Endothelial cell of umbilical vein (primary cell): ENCODE data around the gene CAPG. TPM values are rescaled to one million over a fixed set of nuclear protein-coding genes. Genes with fewer than 3 reads are reported as not detected.

Experiments used
- BruUV-seq: library from RNA; stranded (reverse); fragments of 400-500 nt; replicated peaks from 2 replicates; lab custom pipeline; 2021; lab: Mats Ljungman, UMichigan
- CTCF ChIA-PET: fragments of 300-600, 350-600 bp; sonication (Branson Sonifier 250); formaldehyde crosslinking; loops from one replicate; lab custom pipeline; 2021; ENCODE audit warnings: antibody characterized with exemption, inconsistent platforms; lab: Charles Lee
- POLR2A ChIA-PET: fragments of 300-600, 350-600 bp; sonication (Branson Sonifier 250); formaldehyde crosslinking; loops from one replicate; lab custom pipeline; 2021; ENCODE audit warnings: antibody characterized with exemption, inconsistent platforms; lab: Charles Lee
- DNase-seq: peaks from one replicate; pipeline ENCODE4 v3.0.0-alpha.2; 2011; ENCODE audit warnings: low read depth, low spot score
- FAIRE-seq: peaks from 2 replicates; lab custom pipeline; 2011; peaks lifted over from hg19 to GRCh38; lab: Jason Lieb, UNC
- H2AFZ ChIP-seq: 2 replicates; pipeline ENCODE4 v1.6.0; 2012; ENCODE audit warnings: low read depth, low read length, control low read depth, inconsistent platforms
- H3K27ac ChIP-seq: 2 replicates; pipeline ENCODE4 v1.5.1; 2011; ENCODE audit warnings: low read depth, mild to moderate bottlenecking, control low read depth, low read length, moderate library complexity; ENCODE audit not compliant: insufficient read depth
- H3K27me3 ChIP-seq, 2 experiments: 2 replicates each; pipeline versions ENCODE4 v1.6.0 to v1.6.1; 2011; ENCODE audit warnings: low read length in 2 of 2, mixed read lengths in 1 of 2; ENCODE audit not compliant: control insufficient read depth in 2 of 2, insufficient read depth in 2 of 2
- H3K36me3 ChIP-seq, 2 experiments: 2 replicates in 1 of 2; 3 replicates in 1 of 2; pipeline ENCODE4 v1.5.1; 2011; ENCODE audit warnings: low read length in 2 of 2, mild to moderate bottlenecking in 1 of 2, moderate library complexity in 1 of 2; ENCODE audit not compliant: control insufficient read depth in 2 of 2, insufficient read depth in 2 of 2; ENCODE audit errors: extremely low read depth in 1 of 2
- H3K4me1 ChIP-seq: 3 replicates; pipeline ENCODE4 v1.5.1; 2011; ENCODE audit warnings: mild to moderate bottlenecking, low read length; ENCODE audit not compliant: control insufficient read depth, insufficient read depth; ENCODE audit errors: extremely low read depth
- H3K4me2 ChIP-seq: 2 replicates; pipeline ENCODE4 v1.6.1; 2011; ENCODE audit warnings: low read length, control low read depth, mixed read lengths; ENCODE audit not compliant: insufficient read depth
- H3K4me3 ChIP-seq, 3 experiments: fragments of 200-600 bp in 1 of 3; sonication (generic), shearing (Covaris generic) in 1 of 3; replicated peaks in 1 of 3; 2 replicates each; pipeline ENCODE4 v1.5.1; 2011 to 2016; ENCODE audit warnings: control low read depth in 3 of 3, low read length in 3 of 3, mild to moderate bottlenecking in 2 of 3, inconsistent platforms in 1 of 3, low read depth in 1 of 3, moderate library complexity in 1 of 3; ENCODE audit not compliant: insufficient read depth in 1 of 3
- H3K79me2 ChIP-seq: 2 replicates; pipeline ENCODE4 v1.6.0; 2012; ENCODE audit warnings: low read length, inconsistent platforms; ENCODE audit not compliant: control insufficient read depth, insufficient read depth
- H3K9ac ChIP-seq: replicated peaks from 2 replicates; pipeline ENCODE3; 2011; ENCODE audit warnings: low read length, control low read depth; ENCODE audit not compliant: insufficient read depth; ENCODE audit errors: extremely low read depth
- H3K9me1 ChIP-seq: replicated peaks from 3 replicates; pipeline ENCODE4 v1.6.0; 2011; ENCODE audit warnings: mild to moderate bottlenecking, low read length; ENCODE audit not compliant: control insufficient read depth, insufficient read depth; ENCODE audit errors: extremely low read depth
- H3K9me3 ChIP-seq: replicated peaks from 2 replicates; pipeline ENCODE4 v1.5.1; 2012; ENCODE audit warnings: low read length, inconsistent platforms; ENCODE audit not compliant: control insufficient read depth, insufficient read depth
- H4K20me1 ChIP-seq: replicated peaks from 2 replicates; pipeline ENCODE3; 2011; ENCODE audit warnings: mild to moderate bottlenecking, low read length; ENCODE audit not compliant: control insufficient read depth, insufficient read depth; ENCODE audit errors: extremely low read depth
- CTCF ChIP-seq, 2 donors: IDR thresholded peaks; 1 replicate in 1 of 2; 2 replicates in 1 of 2; pipeline ENCODE4 v1.5.1; 2011; ENCODE audit warnings: low read length in 2 of 2, mild to moderate bottlenecking in 2 of 2, moderate library complexity in 2 of 2, control low read depth in 1 of 2, inconsistent platforms in 1 of 2, low read depth in 1 of 2; ENCODE audit not compliant: insufficient read depth in 1 of 2; ENCODE audit errors: extremely low read depth in 1 of 2
- EZH2 ChIP-seq: IDR thresholded peaks from 2 replicates; pipeline ENCODE4 v1.6.1; 2012; ENCODE audit warnings: borderline replicate concordance, low read depth, mild to moderate bottlenecking, moderate library complexity, low read length, inconsistent platforms; ENCODE audit not compliant: severe bottlenecking
- FOS ChIP-seq: IDR thresholded peaks from 2 replicates; pipeline ENCODE4 v1.6.1; 2011; ENCODE audit warnings: mild to moderate bottlenecking, low read length, moderate library complexity, borderline replicate concordance; ENCODE audit not compliant: insufficient read depth
- GATA2 ChIP-seq: IDR thresholded peaks from 2 replicates; pipeline ENCODE4 v1.7.0; 2011; ENCODE audit warnings: low read depth, mild to moderate bottlenecking, moderate library complexity, mixed read lengths, low read length; ENCODE audit not compliant: insufficient read length, insufficient read depth
- JUN ChIP-seq: IDR thresholded peaks from 2 replicates; pipeline ENCODE4 v1.6.1; 2011; ENCODE audit warnings: borderline replicate concordance, low read depth; ENCODE audit not compliant: insufficient read length, insufficient read depth
- MYC ChIP-seq: IDR thresholded peaks from one replicate; pipeline ENCODE4 v1.6.1; 2011; ENCODE audit warnings: mild to moderate bottlenecking, low read depth, low read length
- POLR2A ChIP-seq: IDR thresholded peaks from 2 replicates; pipeline ENCODE4 v1.6.1; 2012; ENCODE audit warnings: low read depth, mild to moderate bottlenecking, control low read depth, low read length
- POLR2AphosphoS5 ChIP-seq: IDR thresholded peaks from 2 replicates; pipeline ENCODE4 v1.6.1; 2012; ENCODE audit warnings: low read depth, mild to moderate bottlenecking, control low read depth, low read length, moderate library complexity; ENCODE audit not compliant: insufficient read depth
- dilution Hi-C: fragments of 300-500 bp; cut with MboI; formaldehyde crosslinking; loops from one replicate; pipeline ENCODE4 v1.15.0; 2019; ENCODE audit warnings: low sequenced_read_pairs; ENCODE audit not compliant: extremely low pct_ligation_motif_present
- intact Hi-C: fragments of 100-400 bp; cut with micrococcal nuclease; formaldehyde crosslinking; loops from one replicate; pipeline ENCODE4 v1.10.0; 2022
- polyA plus RNA-seq, 4 experiments: library from polyadenylated mRNA; depleted of rRNA in 3 of 4; stranded (reverse) in 3 of 4; unstranded in 1 of 4; fragments of >200 nt; gene quantifications; 2 replicates each; pipeline versions ENCODE4 v1.2.1 to v1.2.3, GENCODE V29; 2011 to 2012; ENCODE audit warnings: missing spikeins in 1 of 4
- total RNA-seq: library from RNA; stranded (reverse); gene quantifications from 2 replicates; pipeline ENCODE4 v1.2.3, GENCODE V29; 2021
- TF ChIP-seq, protein P1 (sequence below): IDR thresholded peaks from 2 replicates; pipeline ENCODE4 v1.6.1; 2011; ENCODE audit not compliant: insufficient read depth, insufficient read length

The CAPG gene
- total and polyA plus RNA-seq, 2 donors (not counting 3 experiments of a cell fraction or from before 2014, with no cell fraction given), result 107 to 115 TPM

GRCh38 chr2:85380048-85380447 lies 30.1 kb downstream of the CAPG start:
- H3K36me3 ChIP-seq, result peaks cover 0 to 2% of the 10 kb centered on the region in 2 experiments
- no peaks in the 10 kb centered on the region for H3K9me3 ChIP-seq
- no peaks in the 10 kb centered on the region for H3K27me3 ChIP-seq
- FAIRE-seq (no peak), DNase-seq (no peak)
- no peaks in the 10 kb centered on the region for H4K20me1 ChIP-seq
- no peak overlapping the region for H3K4me3 ChIP-seq
- no peaks in the 10 kb centered on the region for H3K79me2 ChIP-seq
- no peaks in the 10 kb centered on the region for H3K4me1 ChIP-seq
- ChIA-PET POLR2A (no interaction called here), CTCF (no interaction called here)
- TF ChIP-seq EZH2, result no peak
- no peak for TF ChIP-seq MYC
- no peak for TF ChIP-seq POLR2AphosphoS5
- no peak for TF ChIP-seq POLR2A
- TF ChIP-seq GATA2, result no peak
- TF ChIP-seq, protein P1, sequence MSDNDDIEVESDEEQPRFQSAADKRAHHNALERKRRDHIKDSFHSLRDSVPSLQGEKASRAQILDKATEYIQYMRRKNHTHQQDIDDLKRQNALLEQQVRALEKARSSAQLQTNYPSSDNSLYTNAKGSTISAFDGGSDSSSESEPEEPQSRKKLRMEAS, result no peak
- no peak for TF ChIP-seq CTCF (IDR thresholded peaks at IDR 0.05; ENCODE audit: extremely low read depth in 1 of 2, insufficient read depth in 1 of 2, low read depth in 1 of 2, low read length in 2 of 2)
- no peak for TF ChIP-seq FOS
- no peak for TF ChIP-seq JUN
- H3K4me2 ChIP-seq, result no peak overlapping the region
- dilution Hi-C loops, result no loop called here
- intact Hi-C loops, result no loop called here
- H2AFZ ChIP-seq, result no peak overlapping the region
- BruUV-seq, result no TSS peak
- no peaks in the 10 kb centered on the region for H3K9me1 ChIP-seq
- H3K9ac ChIP-seq, result no peak overlapping the region
- no peak overlapping the region for H3K27ac ChIP-seq
